ENCODE results near the gene PIGT.

GRCh38 chr20:45400346-45401031, 15.5 kb upstream of the PIGT start:
- TF ChIP-seq, protein P1, sequence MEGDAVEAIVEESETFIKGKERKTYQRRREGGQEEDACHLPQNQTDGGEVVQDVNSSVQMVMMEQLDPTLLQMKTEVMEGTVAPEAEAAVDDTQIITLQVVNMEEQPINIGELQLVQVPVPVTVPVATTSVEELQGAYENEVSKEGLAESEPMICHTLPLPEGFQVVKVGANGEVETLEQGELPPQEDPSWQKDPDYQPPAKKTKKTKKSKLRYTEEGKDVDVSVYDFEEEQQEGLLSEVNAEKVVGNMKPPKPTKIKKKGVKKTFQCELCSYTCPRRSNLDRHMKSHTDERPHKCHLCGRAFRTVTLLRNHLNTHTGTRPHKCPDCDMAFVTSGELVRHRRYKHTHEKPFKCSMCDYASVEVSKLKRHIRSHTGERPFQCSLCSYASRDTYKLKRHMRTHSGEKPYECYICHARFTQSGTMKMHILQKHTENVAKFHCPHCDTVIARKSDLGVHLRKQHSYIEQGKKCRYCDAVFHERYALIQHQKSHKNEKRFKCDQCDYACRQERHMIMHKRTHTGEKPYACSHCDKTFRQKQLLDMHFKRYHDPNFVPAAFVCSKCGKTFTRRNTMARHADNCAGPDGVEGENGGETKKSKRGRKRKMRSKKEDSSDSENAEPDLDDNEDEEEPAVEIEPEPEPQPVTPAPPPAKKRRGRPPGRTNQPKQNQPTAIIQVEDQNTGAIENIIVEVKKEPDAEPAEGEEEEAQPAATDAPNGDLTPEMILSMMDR (IDR thresholded peaks at IDR 0.05) = no peak
- TF ChIP-seq POLR2A (IDR thresholded peaks at IDR 0.05) = no peak

All from testis (tissue), 2 donors.